AG04449 (cell line): ENCODE measurements around the gene TRMT6.

Source experiments
- CTCF ChIA-PET: fragments of 350-600 bp; formaldehyde crosslinking; extraction: SDS; loops from one replicate; lab custom pipeline; 2021; ENCODE audit warnings: antibody characterized with exemption; lab: Yijun Ruan, JAX
- POLR2A ChIA-PET: fragments of 400-600, 350-600 bp; formaldehyde crosslinking; extraction: SDS; loops from one replicate; lab custom pipeline; 2020; ENCODE audit warnings: antibody characterized with exemption, inconsistent platforms; lab: Yijun Ruan, JAX
- DNase-seq: peaks from one replicate; pipeline ENCODE4 v3.0.0-alpha.2; 2010; ENCODE audit warnings: low read depth, low spot score
- H3K4me3 ChIP-seq: 2 replicates; pipeline ENCODE4 v1.5.1; 2011; ENCODE audit warnings: low read depth, mild to moderate bottlenecking, control low read depth, low read length
- CTCF ChIP-seq: IDR thresholded peaks from one replicate; pipeline ENCODE4 v1.5.1; 2011; ENCODE audit warnings: mild to moderate bottlenecking, moderate library complexity, low read length, control low read depth, inconsistent platforms; ENCODE audit not compliant: insufficient read depth; ENCODE audit errors: missing control alignments

The TRMT6 gene

GRCh38 chr20:5928836-5929715 lies 21.3 kb downstream of the TRMT6 start:
- ChIA-PET POLR2A (no interaction called here), CTCF (interaction anchor here (1.1 kb wide), 1 partner anchor 401 kb away, joined by 3 read pairs; no protein-coding TSS in a partner anchor)
- DNase-seq, result no peak
- no peak overlapping the region for H3K4me3 ChIP-seq
- TF ChIP-seq CTCF, result no peak

- DNase-seq, result no peak
- ChIA-PET CTCF (no interaction called here), POLR2A (no interaction called here)
- no peak for TF ChIP-seq CTCF
- H3K4me3 ChIP-seq, result no peak overlapping the region
Observed at GRCh38 chr20:5927749-5928462, 22.4 kb downstream of the TRMT6 start.

DNA sequence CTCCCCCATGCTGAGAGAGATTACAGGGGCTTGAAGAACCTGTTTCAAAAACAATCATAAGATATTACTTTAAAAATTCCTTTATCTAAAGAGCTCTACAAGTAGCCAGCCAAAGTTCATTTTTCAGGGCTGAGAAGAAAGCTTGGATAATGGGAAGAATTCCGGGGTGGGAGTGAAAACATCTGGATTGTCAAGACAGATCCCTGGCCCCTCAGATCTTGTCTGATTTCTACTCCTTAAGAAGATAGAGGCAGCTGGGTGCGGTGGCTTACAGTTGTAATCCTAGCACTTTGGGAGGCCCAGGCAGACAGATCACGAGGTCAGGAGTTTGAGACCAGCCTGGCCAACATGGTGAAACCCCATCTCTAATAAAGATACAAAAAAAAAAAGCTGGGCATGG lies 24.8 kb downstream of the TRMT6 start:
- POLR2A ChIA-PET, result no interaction called here
- DNase-seq, result no peak
- TF ChIP-seq CTCF, result no peak
- H3K4me3 ChIP-seq, result no peak overlapping the region
- CTCF ChIA-PET, result no interaction called here

GRCh38 chr20:5923493-5923892 lies 26.8 kb downstream of the TRMT6 start:
- no peak for TF ChIP-seq CTCF
- no peak for DNase-seq
- ChIA-PET CTCF (no interaction called here), POLR2A (no interaction called here)
- no peak overlapping the region for H3K4me3 ChIP-seq

- POLR2A ChIA-PET, result no interaction called here
Observed at GRCh38 chr20:5920581-5920980, 29.8 kb downstream of the TRMT6 start.

More at GRCh38 chr20:5920581-5920980, 29.8 kb downstream of the TRMT6 start:
- H3K4me3 ChIP-seq, result no peak overlapping the region
- no peak for TF ChIP-seq CTCF
- no peak for DNase-seq
- CTCF ChIA-PET, result no interaction called here
